Neuron (in vitro differentiated cells): ENCODE data around the gene FAM20A.
A peak's percentile ranks its signal among the peaks of the same experiment; 100 is the strongest.

Source experiments
- H2AFZ ChIP-seq: one replicate; pipeline ENCODE4 v1.6.1; 2013; ENCODE audit warnings: low read depth, mild to moderate bottlenecking, inconsistent platforms, low read length, moderate library complexity
- H3K27me3 ChIP-seq: one replicate; pipeline ENCODE4 v1.6.1; 2013; ENCODE audit warnings: low read length; ENCODE audit not compliant: insufficient read depth
- H3K36me3 ChIP-seq: one replicate; pipeline ENCODE4 v1.6.1; 2013; ENCODE audit warnings: low read length; ENCODE audit not compliant: insufficient read depth
- H3K4me1 ChIP-seq: one replicate; pipeline ENCODE4 v1.6.1; 2013; ENCODE audit warnings: low read length; ENCODE audit not compliant: insufficient read depth
- H3K4me3 ChIP-seq: 2 replicates; pipeline ENCODE4 v1.5.1; 2013; ENCODE audit warnings: mild to moderate bottlenecking, low read length, moderate library complexity
- H3K9me3 ChIP-seq: one replicate; pipeline ENCODE4 v1.6.1; 2013; ENCODE audit warnings: low read length

Gene FAM20A

GRCh38 chr17:68600931-68601564 is at the start of gene FAM20A:
Gene FAM20A, minus strand, starts transcription at chr17:68601367. Its CDS starts 701 bp downstream, at chr17:68600666.
- Histone ChIP-seq H3K36me3 (no peaks in the 10 kb centered on the region), H3K4me1 (peaks cover 15% of the 10 kb centered on the region), H3K9me3 (peaks cover 2% of the 10 kb centered on the region), H3K27me3 (peaks cover 60% of the 10 kb centered on the region), H3K4me3 (peak within 1 kb of the TSS; percentile 41), H2AFZ (peak within 1 kb of the TSS; percentile 69)

DNA sequence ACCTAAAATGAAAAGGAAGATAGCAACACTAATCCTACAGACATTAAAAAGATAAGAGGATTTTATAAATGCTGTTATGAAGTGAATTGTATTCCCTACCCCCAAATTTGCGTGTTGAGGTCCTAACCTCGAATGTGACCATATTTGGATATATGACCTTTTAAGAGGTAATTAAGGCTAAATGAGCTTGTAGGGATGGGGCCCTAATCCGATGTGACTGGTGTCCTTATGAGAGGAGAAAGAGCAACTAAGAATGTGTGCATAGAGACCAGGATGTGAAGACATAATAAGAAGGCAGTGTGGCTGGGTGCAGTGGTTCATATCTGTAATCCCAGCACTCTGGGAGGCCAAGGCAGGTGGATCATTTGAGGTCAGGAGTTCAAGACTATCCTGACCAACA is 48.2 kb upstream of the FAM20A start:
- Histone ChIP-seq H3K4me1 (no peaks in the 10 kb centered on the region), H3K27me3 (peaks cover 3% of the 10 kb centered on the region), H3K36me3 (no peaks in the 10 kb centered on the region), H3K9me3 (no peaks in the 10 kb centered on the region), H3K4me3 (no peak overlapping the region), H2AFZ (no peak overlapping the region)

DNA sequence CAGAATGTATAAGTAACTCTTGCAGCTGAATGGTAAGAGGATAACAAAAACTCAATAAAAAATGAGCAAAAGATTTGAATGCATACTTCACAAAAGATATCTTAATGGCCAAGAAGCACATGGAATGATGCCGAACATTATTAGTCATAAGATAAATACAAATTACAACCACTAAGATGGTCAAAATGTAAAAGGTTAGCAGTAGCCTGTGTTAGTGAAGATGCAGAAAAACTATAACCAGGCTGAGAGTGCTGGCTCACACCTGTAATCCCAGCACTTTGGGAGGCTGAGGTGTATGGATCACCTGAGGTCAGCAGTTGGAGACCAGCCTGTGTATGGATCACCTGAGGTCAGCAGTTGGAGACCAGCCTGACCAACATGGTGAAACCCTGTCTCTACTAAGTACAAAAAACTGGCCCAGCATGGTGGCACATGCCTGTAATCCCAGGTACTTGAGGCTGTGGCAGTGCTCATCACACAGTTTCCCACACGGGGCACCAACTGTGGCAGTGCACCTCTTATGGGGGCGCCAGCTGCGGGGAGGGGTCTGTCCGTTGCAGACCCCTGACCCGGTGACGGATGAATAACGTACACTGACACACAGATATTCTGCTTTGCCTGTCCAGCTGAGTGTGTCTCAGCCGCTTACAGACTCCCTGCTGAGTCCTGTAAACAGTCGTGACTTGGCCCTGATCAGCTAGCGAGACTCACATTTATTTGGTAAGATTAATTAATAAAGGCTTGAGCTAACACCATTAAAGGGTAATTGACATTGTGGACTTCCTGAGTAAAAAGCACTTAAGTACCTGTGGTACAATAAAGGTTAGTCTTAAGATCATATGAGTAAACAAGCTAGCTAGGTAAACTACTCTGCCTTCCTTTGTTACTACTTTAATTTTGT is 45.7 kb upstream of the FAM20A start:
- Histone ChIP-seq H3K4me3 (no peak overlapping the region), H3K27me3 (peaks cover 3% of the 10 kb centered on the region), H3K36me3 (no peaks in the 10 kb centered on the region), H3K9me3 (no peaks in the 10 kb centered on the region), H3K4me1 (peaks cover 3% of the 10 kb centered on the region), H2AFZ (no peak overlapping the region)

GRCh38 chr17:68642118-68642412 is 40.9 kb upstream of the FAM20A start:
- Histone ChIP-seq H2AFZ (no peak overlapping the region), H3K9me3 (no peaks in the 10 kb centered on the region), H3K36me3 (no peaks in the 10 kb centered on the region), H3K27me3 (peaks cover 3% of the 10 kb centered on the region), H3K4me3 (no peak overlapping the region), H3K4me1 (peaks cover 7% of the 10 kb centered on the region)

- no peaks in the 10 kb centered on the region for H3K36me3 ChIP-seq
- H3K9me3 ChIP-seq = no peaks in the 10 kb centered on the region
- no peak overlapping the region for H2AFZ ChIP-seq
- H3K27me3 ChIP-seq = peaks cover 3% of the 10 kb centered on the region
- H3K4me1 ChIP-seq = peaks cover 7% of the 10 kb centered on the region
- H3K4me3 ChIP-seq = no peak overlapping the region
Observed at GRCh38 chr17:68641276-68642117, 40.3 kb upstream of the FAM20A start.

- Histone ChIP-seq H3K4me1 (peaks cover 7% of the 10 kb centered on the region), H2AFZ (no peak overlapping the region), H3K27me3 (peaks cover 3% of the 10 kb centered on the region), H3K9me3 (no peaks in the 10 kb centered on the region), H3K36me3 (no peaks in the 10 kb centered on the region), H3K4me3 (no peak overlapping the region)
Observed at GRCh38 chr17:68640242-68640989, 39.2 kb upstream of the FAM20A start.

DNA sequence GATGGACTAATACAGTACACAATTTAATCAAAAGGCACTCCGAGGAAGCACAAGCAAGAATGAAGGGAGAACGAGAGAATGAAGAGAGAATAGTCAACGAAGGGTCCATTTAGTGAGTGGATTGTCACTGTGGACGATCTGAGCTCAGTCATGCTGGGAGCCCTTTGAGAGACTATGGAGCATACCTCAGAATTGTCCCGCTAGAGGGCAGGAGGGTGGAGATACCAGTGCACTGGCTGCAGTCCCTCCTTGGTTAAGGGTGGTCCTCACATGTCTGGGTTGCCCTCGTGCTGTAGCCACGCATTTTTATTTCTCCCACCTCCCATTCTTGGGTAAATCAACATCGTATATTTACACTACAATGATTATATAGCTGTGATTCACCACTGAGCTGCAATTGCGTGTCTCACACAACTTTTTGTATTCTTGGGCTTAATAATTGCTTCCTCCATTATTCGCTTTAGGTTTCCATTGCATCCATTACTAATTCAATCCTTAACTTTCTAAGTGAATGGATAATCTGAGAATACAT is 33.2 kb upstream of the FAM20A start:
- Histone ChIP-seq H3K27me3 (no peaks in the 10 kb centered on the region), H3K9me3 (no peaks in the 10 kb centered on the region), H3K36me3 (no peaks in the 10 kb centered on the region), H3K4me1 (no peaks in the 10 kb centered on the region), H3K4me3 (no peak overlapping the region), H2AFZ (no peak overlapping the region)

DNA sequence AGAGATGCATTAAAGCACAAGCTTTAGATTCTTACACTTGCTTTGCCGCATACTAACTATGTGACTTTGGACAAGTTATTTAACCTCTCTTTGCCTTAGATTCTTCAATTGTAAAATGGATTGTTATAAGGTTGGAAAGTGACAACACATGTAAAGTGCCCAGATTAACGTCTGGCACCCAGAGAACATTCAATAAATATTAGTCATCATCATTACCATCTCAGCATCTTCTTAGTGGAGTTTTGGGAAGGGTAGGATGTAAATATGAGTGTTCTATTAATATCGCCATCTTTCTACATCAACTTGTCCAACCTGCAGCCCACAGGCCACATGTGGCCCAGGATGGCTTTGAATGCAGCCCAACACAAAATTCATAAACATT is 27.4 kb upstream of the FAM20A start:
- H3K4me3 ChIP-seq = no peak overlapping the region
- no peaks in the 10 kb centered on the region for H3K27me3 ChIP-seq
- H3K4me1 ChIP-seq = peaks cover 15% of the 10 kb centered on the region
- no peak overlapping the region for H2AFZ ChIP-seq
- no peaks in the 10 kb centered on the region for H3K9me3 ChIP-seq
- no peaks in the 10 kb centered on the region for H3K36me3 ChIP-seq

GRCh38 chr17:68627956-68628575 is 26.9 kb upstream of the FAM20A start:
- H3K9me3 ChIP-seq = no peaks in the 10 kb centered on the region
- no peak overlapping the region for H2AFZ ChIP-seq
- no peaks in the 10 kb centered on the region for H3K27me3 ChIP-seq
- no peaks in the 10 kb centered on the region for H3K36me3 ChIP-seq
- no peak overlapping the region for H3K4me3 ChIP-seq
- H3K4me1 ChIP-seq = peaks cover 15% of the 10 kb centered on the region

DNA sequence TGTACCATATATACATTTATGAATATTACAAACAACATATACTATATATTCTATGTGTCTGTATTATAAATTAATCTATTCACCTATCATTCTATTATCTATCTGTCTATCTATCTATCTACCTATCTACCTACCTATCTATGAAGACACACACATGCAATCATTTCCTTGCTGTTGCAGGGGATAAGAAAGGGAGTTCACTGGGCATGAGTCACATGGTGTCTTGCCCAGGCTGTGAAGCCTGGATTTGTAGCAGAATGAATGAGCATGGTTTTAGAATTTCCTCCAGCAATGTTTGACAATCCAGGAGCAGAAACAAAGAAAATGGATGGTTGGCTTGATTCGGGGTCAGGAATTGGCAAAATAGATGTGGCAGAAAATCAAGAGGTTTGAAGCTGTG is 23.2 kb upstream of the FAM20A start:
- H3K4me1 ChIP-seq = peaks cover 22% of the 10 kb centered on the region
- H3K27me3 ChIP-seq = no peaks in the 10 kb centered on the region
- H3K36me3 ChIP-seq = no peaks in the 10 kb centered on the region
- no peak overlapping the region for H3K4me3 ChIP-seq
- H2AFZ ChIP-seq = peak overlapping the region; percentile 7
- no peaks in the 10 kb centered on the region for H3K9me3 ChIP-seq

GRCh38 chr17:68623811-68624210 is 22.6 kb upstream of the FAM20A start:
- H3K27me3 ChIP-seq = no peaks in the 10 kb centered on the region
- no peaks in the 10 kb centered on the region for H3K36me3 ChIP-seq
- peaks cover 22% of the 10 kb centered on the region for H3K4me1 ChIP-seq
- no peak overlapping the region for H3K4me3 ChIP-seq
- H2AFZ ChIP-seq = no peak overlapping the region
- H3K9me3 ChIP-seq = no peaks in the 10 kb centered on the region

DNA sequence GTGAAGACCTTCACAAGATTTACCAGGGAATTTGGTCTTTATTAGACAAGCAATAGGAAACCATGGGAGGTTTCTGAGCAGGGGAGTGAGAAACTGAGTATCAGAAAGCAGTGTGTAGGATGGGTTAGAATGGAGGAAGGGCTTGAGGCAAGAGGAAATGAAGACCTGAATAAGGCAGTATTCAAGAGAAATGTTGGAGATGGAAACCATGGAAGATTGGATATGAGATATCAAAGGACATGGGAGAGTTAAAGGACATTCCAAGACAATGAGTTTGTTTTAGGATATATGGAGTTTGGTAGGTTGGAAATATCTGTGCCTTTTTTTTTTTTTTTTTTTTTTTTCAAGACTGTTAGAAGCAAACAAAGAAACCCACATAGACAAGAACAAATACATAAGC is 21.3 kb upstream of the FAM20A start:
- no peaks in the 10 kb centered on the region for H3K36me3 ChIP-seq
- no peak overlapping the region for H2AFZ ChIP-seq
- H3K9me3 ChIP-seq = no peaks in the 10 kb centered on the region
- H3K4me3 ChIP-seq = no peak overlapping the region
- no peaks in the 10 kb centered on the region for H3K27me3 ChIP-seq
- peaks cover 22% of the 10 kb centered on the region for H3K4me1 ChIP-seq
